Activated CD8-positive, alpha-beta memory T cell treated with anti-CD3 and anti-CD28 coated beads for 4 hours (primary cell): ENCODE measurements around the gene OSBPL8.
"Not testable (repeated sequence)": the region's sequence is repeated elsewhere in the genome, so short reads cannot be mapped to it uniquely, and the experiment has no call there.

Source experiments
- DNase-seq, 2 donors: peaks; one replicate each; pipeline ENCODE4 v3.0.0-alpha.2; 2020; ENCODE audit warnings: low read depth in 2 of 2

Gene OSBPL8

GRCh38 chr12:76422154-76422542, 137.4 kb downstream of the OSBPL8 start:
- DNase-seq: no peak

- no peak for DNase-seq
These were observed 138.5 kb downstream of the OSBPL8 start for GRCh38 chr12:76421046-76421445.

- DNase-seq: no peak
These were observed 139.3 kb downstream of the OSBPL8 start for GRCh38 chr12:76420222-76420621.

GRCh38 chr12:76417116-76417515, 142.5 kb downstream of the OSBPL8 start:
- no peak for DNase-seq

GRCh38 chr12:76413121-76413520, 146.4 kb downstream of the OSBPL8 start:
- no peak for DNase-seq

GRCh38 chr12:76410781-76411180, 148.8 kb downstream of the OSBPL8 start:
- DNase-seq: no peak

GRCh38 chr12:76410371-76410770, 149.2 kb downstream of the OSBPL8 start:
- no peak for DNase-seq

GRCh38 chr12:76409074-76409473, 150.5 kb downstream of the OSBPL8 start:
- DNase-seq: no peak

- DNase-seq: no peak
These were observed 151.9 kb downstream of the OSBPL8 start for GRCh38 chr12:76407710-76408109.

GRCh38 chr12:76402259-76402658, 157.3 kb downstream of the OSBPL8 start:
- no peak for DNase-seq

GRCh38 chr12:76400136-76400535, 159.4 kb downstream of the OSBPL8 start:
- DNase-seq: no peak

GRCh38 chr12:76399040-76399439, 160.5 kb downstream of the OSBPL8 start:
- DNase-seq: no peak

GRCh38 chr12:76398106-76398505, 161.5 kb downstream of the OSBPL8 start:
- DNase-seq: no peak

- no peak for DNase-seq
These were observed 168.1 kb downstream of the OSBPL8 start for GRCh38 chr12:76391461-76391860.

- no peak for DNase-seq
These were observed 172.0 kb downstream of the OSBPL8 start for GRCh38 chr12:76387614-76388013.

- DNase-seq: no peak
These were observed 175.0 kb downstream of the OSBPL8 start for GRCh38 chr12:76384560-76384959.

- DNase-seq: no peak
These were observed 175.6 kb downstream of the OSBPL8 start for GRCh38 chr12:76383988-76384387.

- no peak for DNase-seq
These were observed 180.3 kb downstream of the OSBPL8 start for GRCh38 chr12:76379261-76379660.

GRCh38 chr12:76376876-76377275, 182.7 kb downstream of the OSBPL8 start:
- not testable (repeated sequence) for DNase-seq

- no peak for DNase-seq
These were observed 183.6 kb downstream of the OSBPL8 start for GRCh38 chr12:76375939-76376338.

GRCh38 chr12:76375470-76375869, 184.1 kb downstream of the OSBPL8 start:
- no peak for DNase-seq

- DNase-seq: no peak
These were observed 185.1 kb downstream of the OSBPL8 start for GRCh38 chr12:76374386-76375020.

GRCh38 chr12:76368230-76368629, 191.3 kb downstream of the OSBPL8 start:
- no peak for DNase-seq

GRCh38 chr12:76366163-76366562, 193.4 kb downstream of the OSBPL8 start:
- DNase-seq: no peak
